Breast epithelium (tissue), 4 donors: ENCODE data around the gene ZNF646. TPM values are rescaled to one million over a fixed set of nuclear protein-coding genes. Genes with fewer than 3 reads are reported as not detected.
A peak's percentile ranks its signal among the peaks of the same experiment; 100 is the strongest.

Experiments used
- DNase-seq, 2 donors: peaks; one replicate each; pipeline ENCODE4 v3.0.0-alpha.2; 2019; ENCODE audit warnings: low spot score in 2 of 2
- H3K27ac ChIP-seq, 2 donors: fragments of 200-600 bp; sonication (generic) in 1 of 2; one replicate each; pipeline ENCODE4 v1.5.1; 2016 to 2019; ENCODE audit warnings: mild to moderate bottlenecking in 1 of 2
- H3K27me3 ChIP-seq, 2 donors: fragments of 200-600 bp; sonication (generic) in 1 of 2; one replicate each; pipeline versions ENCODE4 v1.5.1 to v1.6.0; 2017 to 2019; ENCODE audit warnings: control low read depth in 1 of 2, mild to moderate bottlenecking in 1 of 2
- H3K36me3 ChIP-seq: fragments of 200-600 bp; one replicate; pipeline ENCODE4 v1.5.1; 2019
- H3K4me1 ChIP-seq, 2 donors: fragments of 200-600 bp; sonication (generic); one replicate each; pipeline ENCODE4 v1.5.1; 2016 to 2019; ENCODE audit warnings: control low read depth in 1 of 2
- H3K4me3 ChIP-seq, 3 donors: fragments of 200-600 bp; sonication (generic); 1 replicate in 2 of 3; 2 replicates in 1 of 3; pipeline ENCODE4 v1.5.1; 2016 to 2019; ENCODE audit warnings: mild to moderate bottlenecking in 3 of 3, moderate library complexity in 2 of 3
- H3K9me3 ChIP-seq, 2 donors: fragments of 200-600 bp; sonication (generic) in 1 of 2; one replicate each; pipeline ENCODE4 v1.5.1; 2016 to 2019; ENCODE audit warnings: control low read depth in 1 of 2
- POLR2A ChIP-seq: fragments of 450-650 bp; IDR thresholded peaks from one replicate; pipeline ENCODE4 v1.6.1; 2016; ENCODE audit warnings: antibody characterized with exemption, mild to moderate bottlenecking, moderate library complexity
- POLR2AphosphoS5 ChIP-seq, 3 donors: sonication (generic); formaldehyde crosslinking; IDR thresholded peaks; one replicate each; pipeline ENCODE4 v1.6.1; 2017; ENCODE audit warnings: antibody characterized with exemption in 3 of 3
- intact Hi-C: fragments of 100-400 bp; cut with DNase I; formaldehyde crosslinking; loops from one replicate; pipeline ENCODE4 v1.15.1; 2023; ENCODE audit warnings: low total_unique reads
- total RNA-seq, 3 donors: library from RNA; depleted of rRNA; stranded (reverse); fragments of >200 nt; gene quantifications; one replicate each; pipeline ENCODE4 v1.1.0, GENCODE V29; 2016
- TF ChIP-seq, protein P1 (sequence below), 3 donors: fragments of 450-650 bp; IDR thresholded peaks; one replicate each; pipeline ENCODE4 v1.5.1; 2016 to 2017; ENCODE audit warnings: antibody characterized with exemption in 3 of 3, mild to moderate bottlenecking in 3 of 3, moderate library complexity in 3 of 3

The ZNF646 gene
- total RNA-seq, 3 donors from 2014 or later: 12.5 to 17.3 (median 13.1) TPM

DNA sequence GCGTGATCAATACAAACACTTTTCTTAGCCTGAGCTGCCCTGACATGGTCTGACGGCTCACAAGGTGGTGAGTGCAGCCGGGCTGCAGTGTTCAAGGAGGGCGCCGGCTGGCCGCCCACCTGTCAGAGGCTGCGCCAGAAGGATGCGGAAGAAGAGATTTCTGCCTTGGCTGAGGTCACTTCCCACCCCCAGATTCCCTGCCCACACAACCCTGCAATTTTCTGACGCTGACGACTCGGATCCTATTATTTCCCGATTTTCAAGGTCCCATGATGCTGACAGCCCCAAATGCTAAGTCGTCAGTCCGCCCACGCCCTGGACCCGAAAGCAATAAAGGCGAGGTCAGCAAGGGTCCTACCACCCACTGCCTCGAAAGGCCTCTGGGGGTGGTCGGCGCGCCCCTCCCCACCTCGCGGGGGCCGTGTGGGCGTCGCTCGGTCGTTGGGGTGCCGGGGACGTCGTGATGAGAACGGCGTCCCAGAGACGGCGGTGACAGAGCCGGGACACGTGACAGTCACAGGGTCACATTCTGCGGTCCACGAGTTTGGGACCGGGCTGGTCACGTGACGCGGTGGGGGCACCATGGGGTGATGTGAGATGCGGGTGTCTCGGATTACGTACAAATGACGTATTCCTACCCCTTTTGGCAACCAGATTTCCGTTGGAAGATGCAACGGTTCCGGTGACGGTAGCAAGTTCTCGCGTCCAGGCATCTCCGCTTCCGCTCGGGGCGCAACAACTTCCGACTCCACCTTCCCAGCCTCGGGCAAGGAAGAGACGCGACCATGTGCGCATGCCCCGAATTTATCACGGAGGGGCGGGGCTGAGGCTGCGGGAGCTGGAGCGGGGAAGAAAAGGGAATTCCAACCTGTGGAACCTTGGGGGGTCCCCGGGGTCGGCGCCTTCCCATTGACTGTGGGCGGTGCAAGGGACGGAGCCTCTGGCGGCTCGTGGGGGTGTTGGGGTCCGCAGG, 41.2 kb upstream of the ZNF646 start, which contains the start of gene STX4:
Gene STX4, plus strand, starts transcription at position 823 of the 973 bp plus-strand sequence. CDS start 248 bp downstream, outside the sequence.
- Histone ChIP-seq H3K36me3 (no peaks in the 10 kb centered on the region), H3K9me3 (no peaks in the 10 kb centered on the region), H3K4me1 (peaks cover 0 to 5% of the 10 kb centered on the region in 2 donors), H3K27ac (peak within 1 kb of the TSS; percentile 93 to 99), H3K4me3 (peak within 1 kb of the TSS; percentile 84 to 97 (median 93)), H3K27me3 (no peaks in the 10 kb centered on the region)
- peak; percentile 95 to 98 (median 95) for TF ChIP-seq POLR2AphosphoS5 (IDR thresholded peaks at IDR 0.05)
- TF ChIP-seq, protein P1, sequence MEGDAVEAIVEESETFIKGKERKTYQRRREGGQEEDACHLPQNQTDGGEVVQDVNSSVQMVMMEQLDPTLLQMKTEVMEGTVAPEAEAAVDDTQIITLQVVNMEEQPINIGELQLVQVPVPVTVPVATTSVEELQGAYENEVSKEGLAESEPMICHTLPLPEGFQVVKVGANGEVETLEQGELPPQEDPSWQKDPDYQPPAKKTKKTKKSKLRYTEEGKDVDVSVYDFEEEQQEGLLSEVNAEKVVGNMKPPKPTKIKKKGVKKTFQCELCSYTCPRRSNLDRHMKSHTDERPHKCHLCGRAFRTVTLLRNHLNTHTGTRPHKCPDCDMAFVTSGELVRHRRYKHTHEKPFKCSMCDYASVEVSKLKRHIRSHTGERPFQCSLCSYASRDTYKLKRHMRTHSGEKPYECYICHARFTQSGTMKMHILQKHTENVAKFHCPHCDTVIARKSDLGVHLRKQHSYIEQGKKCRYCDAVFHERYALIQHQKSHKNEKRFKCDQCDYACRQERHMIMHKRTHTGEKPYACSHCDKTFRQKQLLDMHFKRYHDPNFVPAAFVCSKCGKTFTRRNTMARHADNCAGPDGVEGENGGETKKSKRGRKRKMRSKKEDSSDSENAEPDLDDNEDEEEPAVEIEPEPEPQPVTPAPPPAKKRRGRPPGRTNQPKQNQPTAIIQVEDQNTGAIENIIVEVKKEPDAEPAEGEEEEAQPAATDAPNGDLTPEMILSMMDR (IDR thresholded peaks at IDR 0.05): peak in 2 of 3 donors; percentile 8 to 18
- peak; percentile 36 for TF ChIP-seq POLR2A
- DNase-seq: peak; percentile 97
- intact Hi-C loops: loop anchor here (10.0 kb wide), 2 partner anchors 88 to 1728 kb away; partner anchors contain the start of gene ORAI3

DNA sequence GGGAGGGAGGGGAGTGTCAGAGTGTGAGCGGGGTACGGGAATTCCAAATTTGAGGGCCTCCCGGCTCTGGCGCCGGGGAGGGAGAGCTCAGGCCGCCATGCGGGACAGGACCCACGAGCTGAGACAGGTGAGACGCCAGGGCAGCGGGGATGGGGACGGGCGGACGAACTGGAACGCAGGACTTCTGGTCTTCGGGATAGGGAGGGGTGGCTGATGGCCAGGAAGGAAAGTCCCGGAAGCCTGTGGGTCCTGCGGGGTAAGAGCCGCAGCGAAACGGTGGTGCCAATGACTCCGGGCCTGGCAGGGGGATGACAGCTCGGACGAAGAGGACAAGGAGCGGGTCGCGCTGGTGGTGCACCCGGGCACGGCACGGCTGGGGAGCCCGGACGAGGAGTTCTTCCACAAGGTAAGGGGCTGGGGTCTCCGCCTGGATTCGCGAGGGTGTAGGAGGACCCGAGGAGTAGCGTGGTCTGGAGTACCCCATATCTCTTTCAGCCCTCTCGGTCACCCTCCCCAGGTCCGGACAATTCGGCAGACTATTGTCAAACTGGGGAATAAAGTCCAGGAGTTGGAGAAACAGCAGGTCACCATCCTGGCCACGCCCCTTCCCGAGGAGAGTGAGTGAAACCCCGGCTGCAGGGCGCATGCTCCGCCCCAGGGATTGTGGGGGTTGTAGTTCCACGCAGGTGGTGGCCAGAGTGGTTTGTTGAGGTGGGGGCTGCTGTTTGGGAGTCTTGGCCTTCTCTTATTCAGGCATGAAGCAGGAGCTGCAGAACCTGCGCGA, 40.3 kb upstream of the ZNF646 start:
- no peaks in the 10 kb centered on the region for H3K27me3 ChIP-seq
- no peaks in the 10 kb centered on the region for H3K9me3 ChIP-seq
- intact Hi-C loops: loop anchor here (10.0 kb wide), 2 partner anchors 89 to 1729 kb away; partner anchors contain the start of gene ORAI3
- peaks cover 0 to 5% of the 10 kb centered on the region in 2 donors for H3K4me1 ChIP-seq
- no peaks in the 10 kb centered on the region for H3K36me3 ChIP-seq
- DNase-seq: peak; percentile 89 to 91
- H3K4me3 ChIP-seq: peak overlapping the region; percentile 84 to 97 (median 93)
- H3K27ac ChIP-seq: peak overlapping the region; percentile 93 to 99
- TF ChIP-seq POLR2A (no peak), POLR2AphosphoS5 (IDR thresholded peaks at IDR 0.05) (peak in 1 of 3 donors; percentile 41)

DNA sequence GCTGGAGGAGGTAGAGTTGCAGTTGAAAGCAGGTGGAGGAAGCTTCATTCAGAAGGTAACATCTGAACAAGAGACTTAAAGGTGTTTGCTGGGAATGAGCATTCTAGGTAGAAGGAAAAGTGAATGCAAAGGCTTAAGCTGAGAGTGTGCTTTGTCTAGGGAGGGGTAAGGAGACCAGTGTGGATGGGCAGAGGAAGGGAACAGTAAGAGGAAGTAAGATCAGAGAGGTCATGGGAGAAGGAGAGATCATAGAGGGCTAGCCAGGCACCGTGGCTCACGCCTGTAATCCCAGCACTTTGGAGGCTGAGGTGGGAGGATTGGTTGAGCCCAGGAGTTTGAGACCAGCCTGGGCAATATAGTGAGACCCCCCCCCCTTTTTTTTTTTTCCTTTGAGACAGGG, 37.5 kb upstream of the ZNF646 start:
- Histone ChIP-seq H3K27me3 (no peaks in the 10 kb centered on the region), H3K4me1 (peaks cover 0 to 5% of the 10 kb centered on the region in 2 donors), H3K9me3 (no peaks in the 10 kb centered on the region), H3K27ac (no peak overlapping the region), H3K36me3 (peaks cover 5% of the 10 kb centered on the region), H3K4me3 (no peak overlapping the region)
- no peak for DNase-seq
- intact Hi-C loops: loop anchor here (10.0 kb wide), 2 partner anchors 92 to 1732 kb away; partner anchors contain the start of gene ORAI3
- TF ChIP-seq POLR2A (no peak), POLR2AphosphoS5 (IDR thresholded peaks at IDR 0.05) (no peak)
- TF ChIP-seq, protein P1 (IDR thresholded peaks at IDR 0.05): no peak

DNA sequence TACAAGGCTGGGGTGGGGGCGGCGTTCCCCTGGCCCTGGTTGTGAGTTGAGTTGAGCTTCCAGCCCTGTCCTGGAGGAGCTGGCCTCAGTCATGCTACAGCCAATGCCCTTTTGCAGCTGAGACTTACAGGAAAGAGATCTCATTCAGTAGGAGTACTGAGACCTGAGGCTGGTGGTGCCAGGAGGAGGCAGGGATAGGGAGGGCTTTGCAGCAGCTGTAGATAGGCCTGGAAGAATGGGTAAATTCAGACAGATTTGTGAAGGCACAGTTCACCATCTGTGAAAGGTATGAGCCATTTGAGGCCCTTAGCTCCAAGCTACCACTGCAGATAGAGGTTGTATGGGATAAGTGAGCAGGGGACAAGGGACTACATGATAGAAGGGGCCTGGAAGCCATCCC, 35.2 kb upstream of the ZNF646 start:
- Histone ChIP-seq H3K27ac (no peak overlapping the region), H3K9me3 (no peaks in the 10 kb centered on the region), H3K27me3 (no peaks in the 10 kb centered on the region), H3K36me3 (peaks cover 5% of the 10 kb centered on the region), H3K4me1 (peaks cover 0 to 5% of the 10 kb centered on the region in 2 donors), H3K4me3 (no peak overlapping the region)
- DNase-seq: no peak
- no peak for TF ChIP-seq POLR2AphosphoS5 (IDR thresholded peaks at IDR 0.05)
- TF ChIP-seq POLR2A: no peak
- TF ChIP-seq, protein P1 (IDR thresholded peaks at IDR 0.05): no peak
- intact Hi-C loops: loop anchor here (10.0 kb wide), 2 partner anchors 94 to 1734 kb away; partner anchors contain the start of gene ORAI3

DNA sequence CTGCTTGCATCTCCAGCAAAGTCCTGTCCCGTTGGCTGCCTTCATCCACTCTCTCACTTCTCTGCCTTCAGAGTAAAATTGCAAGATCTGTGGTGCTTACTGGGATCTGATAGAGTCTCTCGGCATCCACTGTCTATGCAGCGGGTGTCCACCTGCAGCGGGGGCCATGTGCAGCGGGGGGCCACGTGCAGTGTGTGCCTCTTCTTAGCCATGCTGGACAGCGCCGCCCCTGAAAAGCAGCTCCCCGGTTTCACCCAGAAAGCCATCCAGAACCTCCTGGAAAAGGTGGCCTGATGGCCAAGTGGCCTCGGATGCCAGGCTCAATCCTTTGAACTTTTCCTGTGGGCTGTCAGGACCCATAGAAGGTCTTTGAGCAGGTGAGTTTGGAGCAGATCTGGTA, 31.4 kb upstream of the ZNF646 start:
- Histone ChIP-seq H3K27ac (no peak overlapping the region), H3K4me1 (no peaks in the 10 kb centered on the region), H3K36me3 (peaks cover 5% of the 10 kb centered on the region), H3K27me3 (no peaks in the 10 kb centered on the region), H3K4me3 (no peak overlapping the region), H3K9me3 (no peaks in the 10 kb centered on the region)
- no peak for DNase-seq
- TF ChIP-seq, protein P1 (IDR thresholded peaks at IDR 0.05): no peak
- TF ChIP-seq POLR2AphosphoS5 (IDR thresholded peaks at IDR 0.05) (no peak), POLR2A (no peak)
- intact Hi-C loops: no loop called here
